ENCODE data around the gene TREH. TPM values are rescaled to one million over a fixed set of nuclear protein-coding genes. Genes with fewer than 3 reads are reported as not detected.

Gene TREH
- total RNA-seq, 1 donor from 2014 or later = not detected

DNA sequence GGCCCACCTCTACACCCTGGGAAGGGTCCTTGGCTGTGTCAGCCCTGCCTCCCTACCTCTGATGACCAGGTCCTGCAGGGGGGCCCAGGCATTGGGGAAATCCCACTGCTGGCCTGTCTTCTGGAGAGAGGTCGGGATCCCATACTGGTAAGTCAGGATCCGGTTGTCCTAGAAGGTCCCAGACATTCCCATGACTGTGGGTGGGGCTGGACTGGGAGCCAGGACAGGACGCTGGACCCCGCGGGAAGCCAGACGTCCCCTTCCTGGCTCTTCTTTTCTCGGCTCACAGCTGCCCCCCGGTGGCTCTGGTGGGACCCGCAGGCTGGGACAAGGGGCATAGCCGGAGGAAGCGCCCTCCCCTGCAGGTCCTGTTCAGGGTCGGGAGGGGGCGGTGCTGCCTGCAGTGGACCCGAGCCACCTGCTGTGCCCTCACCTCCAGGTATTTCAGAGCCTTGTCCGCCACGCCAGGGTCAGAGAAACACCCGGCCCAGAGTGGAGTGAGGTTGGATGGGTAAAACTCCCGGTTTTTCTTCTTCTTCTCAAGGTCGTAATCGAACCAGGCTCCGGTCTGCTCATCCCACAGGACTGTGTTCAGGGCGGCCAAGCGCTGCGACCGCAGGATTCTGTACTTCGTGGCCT, 20.0 kb downstream of the TREH start:
- Histone ChIP-seq H3K4me3 (ENCODE audit: low read depth, low read length) (no peak overlapping the region), H3K27me3 (ENCODE audit: control insufficient read depth, insufficient read depth, low read length) (no peaks in the 10 kb centered on the region), H3K36me3 (ENCODE audit: control insufficient read depth, insufficient read depth, low read length) (peaks cover 4% of the 10 kb centered on the region)
- DNase-seq (ENCODE audit: low read depth) = peak; percentile 59
- FAIRE-seq = peak; percentile 36
- TF ChIP-seq, protein P1, sequence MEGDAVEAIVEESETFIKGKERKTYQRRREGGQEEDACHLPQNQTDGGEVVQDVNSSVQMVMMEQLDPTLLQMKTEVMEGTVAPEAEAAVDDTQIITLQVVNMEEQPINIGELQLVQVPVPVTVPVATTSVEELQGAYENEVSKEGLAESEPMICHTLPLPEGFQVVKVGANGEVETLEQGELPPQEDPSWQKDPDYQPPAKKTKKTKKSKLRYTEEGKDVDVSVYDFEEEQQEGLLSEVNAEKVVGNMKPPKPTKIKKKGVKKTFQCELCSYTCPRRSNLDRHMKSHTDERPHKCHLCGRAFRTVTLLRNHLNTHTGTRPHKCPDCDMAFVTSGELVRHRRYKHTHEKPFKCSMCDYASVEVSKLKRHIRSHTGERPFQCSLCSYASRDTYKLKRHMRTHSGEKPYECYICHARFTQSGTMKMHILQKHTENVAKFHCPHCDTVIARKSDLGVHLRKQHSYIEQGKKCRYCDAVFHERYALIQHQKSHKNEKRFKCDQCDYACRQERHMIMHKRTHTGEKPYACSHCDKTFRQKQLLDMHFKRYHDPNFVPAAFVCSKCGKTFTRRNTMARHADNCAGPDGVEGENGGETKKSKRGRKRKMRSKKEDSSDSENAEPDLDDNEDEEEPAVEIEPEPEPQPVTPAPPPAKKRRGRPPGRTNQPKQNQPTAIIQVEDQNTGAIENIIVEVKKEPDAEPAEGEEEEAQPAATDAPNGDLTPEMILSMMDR (IDR thresholded peaks at IDR 0.05; ENCODE audit: insufficient read depth, low read length, severe bottlenecking) = peak; percentile 92

DNA sequence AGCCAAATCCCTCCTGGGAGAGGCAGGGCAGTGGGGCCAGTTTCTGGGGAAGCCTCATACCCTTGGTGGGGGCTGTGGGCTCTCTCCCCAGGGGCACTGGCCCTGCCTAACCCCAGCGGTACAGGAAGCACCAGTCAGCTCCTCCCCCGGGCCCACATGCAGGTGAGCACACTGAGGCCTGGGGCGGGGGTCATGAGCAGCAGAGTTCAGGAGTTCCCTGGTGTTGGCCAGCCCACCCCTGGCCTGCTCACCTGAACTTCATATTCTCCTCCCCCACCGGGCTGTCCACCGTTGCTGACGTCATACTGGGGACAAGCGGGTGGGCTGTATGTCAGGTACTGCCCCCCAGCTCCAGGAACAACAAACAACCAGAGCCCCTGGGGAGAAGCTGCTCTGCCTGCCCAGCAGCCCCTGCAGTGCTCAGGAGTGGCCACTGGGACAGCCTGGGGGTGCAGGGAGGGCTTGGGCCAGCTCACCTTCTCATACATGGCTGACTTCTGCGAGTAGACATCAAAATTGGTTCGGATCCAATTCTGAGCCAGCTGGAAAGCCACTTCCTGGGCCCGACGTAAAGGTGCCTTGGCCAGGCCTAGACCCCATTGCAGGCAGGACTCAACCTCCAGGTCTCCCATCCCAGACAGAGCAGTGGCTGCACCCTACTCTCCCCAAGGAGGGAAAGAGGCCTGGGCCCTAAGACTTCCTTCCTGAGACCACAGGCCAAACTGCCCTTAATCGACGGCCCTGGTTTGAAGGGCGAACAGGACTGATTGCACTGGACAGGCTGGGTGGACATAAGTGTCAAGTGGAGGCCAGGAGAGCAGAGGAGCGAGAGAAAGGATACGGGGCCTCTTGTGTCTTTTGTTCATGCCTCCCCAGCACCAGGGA, 20.8 kb downstream of the TREH start:
- peaks cover 8% of the 10 kb centered on the region for H3K36me3 ChIP-seq (ENCODE audit: control insufficient read depth, insufficient read depth, low read length)
- no peak for FAIRE-seq
- H3K27me3 ChIP-seq (ENCODE audit: control insufficient read depth, insufficient read depth, low read length) = no peaks in the 10 kb centered on the region
- no peak overlapping the region for H3K4me3 ChIP-seq (ENCODE audit: low read depth, low read length)
- DNase-seq (ENCODE audit: low read depth) = no peak
- TF ChIP-seq, protein P1 (IDR thresholded peaks at IDR 0.05; ENCODE audit: insufficient read depth, low read length, severe bottlenecking) = peak; percentile 30

DNA sequence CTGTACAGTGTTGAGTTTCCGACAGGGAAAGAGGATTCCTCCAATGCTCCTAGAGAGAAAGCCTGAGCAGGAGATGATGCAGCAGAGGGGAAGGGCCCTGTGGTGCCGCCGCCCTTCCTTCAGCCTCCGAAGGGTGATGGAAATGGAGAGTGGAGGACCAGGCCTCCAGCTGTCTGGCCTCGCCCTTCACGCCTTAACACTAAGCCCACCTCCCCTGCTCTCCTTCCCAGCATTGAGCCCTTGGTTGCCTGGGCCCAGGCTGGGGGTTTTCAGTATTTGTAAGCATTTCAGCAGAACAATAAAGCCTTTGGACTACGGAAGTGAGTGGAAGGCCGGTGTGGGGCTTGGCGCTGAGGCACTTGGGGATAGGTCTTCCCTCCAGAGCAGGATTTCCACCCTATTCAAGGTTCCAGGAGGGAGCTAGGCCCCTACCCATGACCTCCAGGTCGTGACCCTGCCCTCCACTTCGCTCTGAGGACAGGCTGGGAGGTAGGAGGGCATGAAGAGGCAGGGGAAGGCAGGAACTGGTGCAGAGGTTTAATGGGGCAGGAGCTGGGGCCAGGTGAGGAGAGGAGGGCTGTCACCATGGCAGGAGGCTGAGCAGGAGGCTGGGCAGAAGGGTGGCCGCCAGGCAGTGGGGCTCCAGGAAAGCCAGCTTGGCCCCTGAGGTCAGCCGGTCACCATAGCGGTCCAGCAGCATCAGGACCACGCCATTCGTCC, 21.6 kb downstream of the TREH start:
- TF ChIP-seq, protein P1 (IDR thresholded peaks at IDR 0.05; ENCODE audit: insufficient read depth, low read length, severe bottlenecking) = no peak
- Histone ChIP-seq H3K27me3 (ENCODE audit: control insufficient read depth, insufficient read depth, low read length) (no peaks in the 10 kb centered on the region), H3K36me3 (ENCODE audit: control insufficient read depth, insufficient read depth, low read length) (peaks cover 8% of the 10 kb centered on the region), H3K4me3 (ENCODE audit: low read depth, low read length) (no peak overlapping the region)
- DNase-seq (ENCODE audit: low read depth) = no peak
- FAIRE-seq = peak; percentile 32

DNA sequence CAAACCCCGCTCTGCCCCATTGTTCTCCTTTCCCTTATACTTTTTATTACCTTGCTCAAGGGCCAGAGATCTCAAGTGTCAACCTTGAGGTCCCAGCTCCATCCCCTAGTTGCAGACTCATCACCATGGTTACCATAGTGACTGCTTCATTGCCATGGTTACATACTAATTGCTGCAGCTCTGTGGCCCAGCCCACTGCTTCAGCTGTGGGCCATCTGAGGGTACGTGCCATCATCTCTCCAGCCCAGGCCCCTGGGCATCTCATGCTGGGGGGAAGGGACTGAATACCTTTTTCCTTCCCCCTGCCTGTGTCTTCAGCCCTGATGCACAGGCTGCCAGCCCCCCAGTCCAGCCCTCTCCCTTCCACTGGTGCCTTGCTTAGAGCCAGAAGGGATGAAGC, 22.2 kb downstream of the TREH start:
- TF ChIP-seq, protein P1 (IDR thresholded peaks at IDR 0.05; ENCODE audit: insufficient read depth, low read length, severe bottlenecking) = no peak
- FAIRE-seq (no peak), DNase-seq (ENCODE audit: low read depth) (no peak)

DNA sequence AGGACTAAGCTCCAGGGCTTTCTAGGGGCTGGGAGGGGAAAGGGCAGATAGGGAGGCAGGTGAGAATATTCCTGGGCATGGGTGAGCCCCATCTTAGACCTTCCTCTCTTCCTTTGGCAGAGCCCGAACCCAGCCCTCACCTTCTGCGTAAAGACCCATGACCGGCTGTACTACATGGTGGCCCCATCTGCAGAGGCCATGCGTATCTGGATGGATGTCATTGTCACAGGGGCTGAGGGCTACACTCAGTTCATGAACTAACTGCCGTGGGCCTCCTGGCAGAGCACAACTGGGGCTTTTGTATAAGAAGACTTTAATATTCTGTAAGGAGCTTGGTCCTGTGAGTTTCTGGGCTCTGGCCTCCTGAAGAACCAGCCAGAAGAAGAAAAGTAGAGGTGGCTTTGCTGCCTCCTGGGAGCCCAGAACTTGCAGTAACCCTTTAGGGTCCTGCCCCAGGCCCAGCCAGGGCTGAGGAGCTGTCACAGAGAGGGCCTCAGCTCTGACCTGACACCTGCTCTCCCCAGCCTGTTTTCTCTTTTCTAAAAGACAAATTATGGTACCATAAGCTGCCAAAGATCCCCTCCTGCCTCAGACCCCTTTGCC, 22.8 kb downstream of the TREH start:
- no peak for DNase-seq (ENCODE audit: low read depth)
- Histone ChIP-seq H3K36me3 (ENCODE audit: control insufficient read depth, insufficient read depth, low read length) (peaks cover 8% of the 10 kb centered on the region), H3K4me3 (ENCODE audit: low read depth, low read length) (no peak overlapping the region), H3K27me3 (ENCODE audit: control insufficient read depth, insufficient read depth, low read length) (no peaks in the 10 kb centered on the region)
- no peak for FAIRE-seq
- TF ChIP-seq, protein P1 (IDR thresholded peaks at IDR 0.05; ENCODE audit: insufficient read depth, low read length, severe bottlenecking) = no peak

More for the DNA sequence above, 22.2 kb downstream of the TREH start:
- Histone ChIP-seq H3K27me3 (ENCODE audit: control insufficient read depth, insufficient read depth, low read length) (no peaks in the 10 kb centered on the region), H3K36me3 (ENCODE audit: control insufficient read depth, insufficient read depth, low read length) (peaks cover 8% of the 10 kb centered on the region), H3K4me3 (ENCODE audit: low read depth, low read length) (no peak overlapping the region)

All from bronchial epithelial cell (primary cell).